DMS153 (cell line): Measurements from ENCODE around the gene CLCN1.
"Not testable (repeated sequence)": the region's sequence is repeated elsewhere in the genome, so short reads cannot be mapped to it uniquely, and the experiment has no call there.

Experiments used
- DNase-seq: peaks from one replicate; lab custom pipeline; 2025; lab: John Stamatoyannopoulos, UW

CLCN1 gene

GRCh38 chr7:143315776-143316175 lies at the start of gene CLCN1:
CLCN1 (plus strand) TSS chr7:143316111; CDS start chr7:143316213, 102 bp downstream.
- DNase-seq, result no peak

GRCh38 chr7:143269251-143269650 lies 46.7 kb upstream of the CLCN1 start:
- DNase-seq, result no peak

GRCh38 chr7:143271240-143271639 lies 44.7 kb upstream of the CLCN1 start:
- no peak for DNase-seq

- no peak for DNase-seq
Observed at GRCh38 chr7:143272871-143273270, 43.0 kb upstream of the CLCN1 start.

- DNase-seq, result no peak
Observed at GRCh38 chr7:143279186-143280098, 36.5 kb upstream of the CLCN1 start.

- no peak for DNase-seq
Observed at GRCh38 chr7:143280160-143280559, 35.8 kb upstream of the CLCN1 start.

- no peak for DNase-seq
Observed at GRCh38 chr7:143280566-143280965, 35.3 kb upstream of the CLCN1 start.

- DNase-seq, result no peak
Observed at GRCh38 chr7:143281529-143281928, 34.4 kb upstream of the CLCN1 start.

GRCh38 chr7:143282124-143282523 lies 33.8 kb upstream of the CLCN1 start:
- no peak for DNase-seq

GRCh38 chr7:143283381-143283780 lies 32.5 kb upstream of the CLCN1 start:
- DNase-seq, result no peak

- no peak for DNase-seq
Observed at GRCh38 chr7:143284591-143285469, 31.1 kb upstream of the CLCN1 start, which contains the start of gene TMEM139. TMEM139 (plus strand) TSS chr7:143284958; CDS start chr7:143285958, 1,000 bp downstream.

GRCh38 chr7:143285470-143285778 lies 30.5 kb upstream of the CLCN1 start:
- no peak for DNase-seq

- no peak for DNase-seq
Observed at GRCh38 chr7:143285806-143286521, 29.9 kb upstream of the CLCN1 start.

GRCh38 chr7:143286522-143286890 lies 29.4 kb upstream of the CLCN1 start:
- DNase-seq, result no peak

GRCh38 chr7:143287339-143287934 lies 28.5 kb upstream of the CLCN1 start:
- no peak for DNase-seq

GRCh38 chr7:143287935-143288826 lies 27.7 kb upstream of the CLCN1 start, which contains the start of gene CASP2:
CASP2 (plus strand) TSS chr7:143288351; CDS start chr7:143288456, 105 bp downstream.
- DNase-seq, result peak; percentile 98

GRCh38 chr7:143288836-143289235 lies 27.1 kb upstream of the CLCN1 start:
- DNase-seq, result no peak

- no peak for DNase-seq
Observed at GRCh38 chr7:143289421-143289820, 26.5 kb upstream of the CLCN1 start.

GRCh38 chr7:143289888-143290287 lies 26.0 kb upstream of the CLCN1 start:
- not testable (repeated sequence) for DNase-seq

GRCh38 chr7:143290293-143290692 lies 25.6 kb upstream of the CLCN1 start:
- DNase-seq, result no peak

GRCh38 chr7:143292876-143293275 lies 23.0 kb upstream of the CLCN1 start:
- no peak for DNase-seq
